Gastrocnemius medialis (tissue), 4 donors: Measurements from ENCODE around the gene DTD2. TPM values are rescaled to one million over a fixed set of nuclear protein-coding genes. Genes with fewer than 3 reads are reported as not detected.

Source experiments
- ATAC-seq, 2 donors: fragments of 150-250 bp; one replicate each; pipeline ENCODE4 v1.9.1; 2016
- DNase-seq, 2 donors: peaks; one replicate each; pipeline ENCODE4 v3.0.0-alpha.2; 2019
- H3K27ac ChIP-seq, 4 donors: fragments of 200-600 bp; sonication (generic); 1 replicate in 1 of 4; 2 replicates in 3 of 4; pipeline ENCODE4 v1.5.1; 2016 to 2018; ENCODE audit warnings: mild to moderate bottlenecking in 2 of 4, moderate library complexity in 1 of 4
- H3K27me3 ChIP-seq, 3 donors: fragments of 200-600 bp; sonication (generic) in 2 of 3; 1 replicate in 1 of 3; 2 replicates in 2 of 3; pipeline versions ENCODE4 v1.5.1 to v1.6.0; 2016 to 2019; ENCODE audit warnings: mild to moderate bottlenecking in 1 of 3, moderate library complexity in 1 of 3
- H3K36me3 ChIP-seq, 2 donors: fragments of 200-600 bp; sonication (generic) in 1 of 2; one replicate each; pipeline ENCODE4 v1.5.1; 2017 to 2018
- H3K4me1 ChIP-seq, 2 donors: fragments of 200-600 bp; sonication (generic) in 1 of 2; one replicate each; pipeline ENCODE4 v1.5.1; 2016 to 2017; ENCODE audit warnings: mild to moderate bottlenecking in 2 of 2
- H3K4me3 ChIP-seq, 4 donors: fragments of 200-600 bp; sonication (generic) in 3 of 4; 1 replicate in 1 of 4; 2 replicates in 3 of 4; pipeline ENCODE4 v1.5.1; 2016 to 2019; ENCODE audit warnings: mild to moderate bottlenecking in 2 of 4
- H3K9me3 ChIP-seq, 3 donors: fragments of 200-600 bp; sonication (generic) in 2 of 3; 1 replicate in 1 of 3; 2 replicates in 2 of 3; pipeline ENCODE4 v1.5.1; 2016 to 2019
- CTCF ChIP-seq, 5 experiments: fragments of 450-650 bp in 3 of 5; fragments of 200-600 bp in 2 of 5; sonication (generic) in 2 of 5; IDR thresholded peaks in 4 of 5; conservative IDR thresholded peaks in 1 of 5; 1 replicate in 4 of 5; 2 replicates in 1 of 5; pipeline ENCODE4 v1.5.1; 2016 to 2019; ENCODE audit warnings: antibody characterized with exemption in 5 of 5, mild to moderate bottlenecking in 3 of 5, moderate library complexity in 3 of 5
- POLR2A ChIP-seq, 2 donors: fragments of 450-650 bp; IDR thresholded peaks; one replicate each; pipeline ENCODE4 v1.6.1; 2017; ENCODE audit warnings: antibody characterized with exemption in 2 of 2, mild to moderate bottlenecking in 2 of 2, moderate library complexity in 2 of 2
- in situ Hi-C, 4 donors: fragments of 200-750 bp; cut with MboI; loops; one replicate each; pipeline versions ENCODE4 v1.15.0 to v1.8.0; 2017; ENCODE audit warnings: low sequenced_read_pairs in 4 of 4
- intact Hi-C: fragments of 100-400 bp; cut with DNase I; formaldehyde crosslinking; loops from one replicate; pipeline ENCODE4 v1.15.1; 2023; ENCODE audit warnings: low total_unique reads
- total RNA-seq, 4 donors: library from RNA; depleted of rRNA; stranded (reverse); fragments of >200 nt; gene quantifications; one replicate each; pipeline versions ENCODE4 v1.1.0 to v1.2.3, GENCODE V29; 2016

DTD2 gene
- total RNA-seq, 4 donors from 2014 or later, result 4.0 to 7.8 (median 4.8) TPM

GRCh38 chr14:31445703-31446102 lies 11.6 kb downstream of the DTD2 start:
- Histone ChIP-seq H3K4me3 (no peak overlapping the region), H3K4me1 (no peaks in the 10 kb centered on the region), H3K27ac (no peak overlapping the region), H3K36me3 (peaks cover 0 to 8% of the 10 kb centered on the region in 2 donors), H3K9me3 (no peaks in the 10 kb centered on the region), H3K27me3 (no peaks in the 10 kb centered on the region)
- intact Hi-C loops, result no loop called here
- no peak for DNase-seq
- ATAC-seq, result no peak
- in situ Hi-C loops, result no loop called here
- no peak for TF ChIP-seq CTCF (IDR thresholded peaks at IDR 0.05 in 4 of 5, conservative IDR thresholded peaks at IDR 0.05 in 1 of 5)
- TF ChIP-seq POLR2A (IDR thresholded peaks at IDR 0.05), result no peak

- no peaks in the 10 kb centered on the region for H3K9me3 ChIP-seq
- no peak overlapping the region for H3K4me3 ChIP-seq
- intact Hi-C loops (no loop called here), in situ Hi-C loops (no loop called here)
- ATAC-seq (no peak), DNase-seq (no peak)
- H3K27me3 ChIP-seq, result no peaks in the 10 kb centered on the region
- H3K36me3 ChIP-seq, result no peaks in the 10 kb centered on the region
- no peak overlapping the region for H3K27ac ChIP-seq
- H3K4me1 ChIP-seq, result no peaks in the 10 kb centered on the region
- no peak for TF ChIP-seq POLR2A (IDR thresholded peaks at IDR 0.05)
- no peak for TF ChIP-seq CTCF (IDR thresholded peaks at IDR 0.05 in 4 of 5, conservative IDR thresholded peaks at IDR 0.05 in 1 of 5)
Measured at GRCh38 chr14:31442284-31442683, 15.0 kb downstream of the DTD2 start.

- in situ Hi-C loops (no loop called here), intact Hi-C loops (no loop called here)
- DNase-seq (no peak), ATAC-seq (no peak)
- Histone ChIP-seq H3K27ac (no peak overlapping the region), H3K9me3 (no peaks in the 10 kb centered on the region), H3K4me1 (no peaks in the 10 kb centered on the region), H3K36me3 (no peaks in the 10 kb centered on the region), H3K27me3 (no peaks in the 10 kb centered on the region), H3K4me3 (no peak overlapping the region)
- TF ChIP-seq POLR2A (IDR thresholded peaks at IDR 0.05) (no peak), CTCF (IDR thresholded peaks at IDR 0.05 in 4 of 5, conservative IDR thresholded peaks at IDR 0.05 in 1 of 5) (no peak)
Measured at GRCh38 chr14:31441273-31442111, 15.8 kb downstream of the DTD2 start.

GRCh38 chr14:31440280-31440679 lies 17.0 kb downstream of the DTD2 start:
- intact Hi-C loops, result no loop called here
- Histone ChIP-seq H3K9me3 (no peaks in the 10 kb centered on the region), H3K27me3 (no peaks in the 10 kb centered on the region), H3K4me1 (no peaks in the 10 kb centered on the region), H3K27ac (no peak overlapping the region), H3K36me3 (no peaks in the 10 kb centered on the region), H3K4me3 (no peak overlapping the region)
- no peak for TF ChIP-seq CTCF (IDR thresholded peaks at IDR 0.05 in 4 of 5, conservative IDR thresholded peaks at IDR 0.05 in 1 of 5)
- no peak for TF ChIP-seq POLR2A (IDR thresholded peaks at IDR 0.05)
- in situ Hi-C loops, result no loop called here
- DNase-seq, result no peak
- no peak for ATAC-seq
